Measurements from ENCODE around the gene ADAM17. TPM values are rescaled to one million over a fixed set of nuclear protein-coding genes. Genes with fewer than 3 reads are reported as not detected.

The ADAM17 gene
- total and polyA plus RNA-seq, 8 donors = 4.0 to 46.1 (median 16.8) TPM

DNA sequence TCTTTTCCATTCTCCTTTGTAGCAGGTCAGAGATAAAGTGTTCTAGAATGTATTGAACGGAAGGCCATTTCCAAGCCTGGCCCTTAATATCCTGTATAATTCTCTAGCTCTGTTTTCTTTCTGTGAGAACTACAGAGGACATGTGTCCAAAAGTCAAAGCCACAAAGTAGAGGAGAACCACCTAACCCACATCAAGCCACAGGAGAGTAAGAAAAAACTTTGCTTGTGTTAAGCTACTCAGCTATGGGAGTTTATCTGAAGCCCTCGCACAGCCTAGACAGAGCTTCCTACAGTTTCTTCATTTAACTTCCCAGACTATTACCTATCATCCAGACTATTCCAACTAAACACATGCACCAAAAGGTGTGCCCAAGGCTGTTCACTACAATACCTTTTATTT lies 22.0 kb downstream of the ADAM17 start:
- DNase-seq = no peak
- Histone ChIP-seq H3K27ac (no peak overlapping the region), H3K27me3 (no peaks in the 10 kb centered on the region), H3K36me3 (peaks cover 3 to 72% (median 59%) of the 10 kb centered on the region in 4 donors), H3K4me3 (no peak overlapping the region), H3K9me3 (no peaks in the 10 kb centered on the region), H3K4me1 (peaks cover 0 to 21% (median 2%) of the 10 kb centered on the region in 4 donors)
- 93 to 96% (median 95%) methylated on average over 2 of the region's 2 CpGs for WGBS, 5 donors
- intact Hi-C loops (cut with DNase I; ENCODE audit: low total_unique reads) = no loop called here
- TF ChIP-seq EP300 (IDR thresholded peaks at IDR 0.05) (no peak), POLR2A (IDR thresholded peaks at IDR 0.05) (no peak), CTCF (IDR thresholded peaks at IDR 0.05) (no peak), POLR2AphosphoS5 (IDR thresholded peaks at IDR 0.05) (no peak)

DNA sequence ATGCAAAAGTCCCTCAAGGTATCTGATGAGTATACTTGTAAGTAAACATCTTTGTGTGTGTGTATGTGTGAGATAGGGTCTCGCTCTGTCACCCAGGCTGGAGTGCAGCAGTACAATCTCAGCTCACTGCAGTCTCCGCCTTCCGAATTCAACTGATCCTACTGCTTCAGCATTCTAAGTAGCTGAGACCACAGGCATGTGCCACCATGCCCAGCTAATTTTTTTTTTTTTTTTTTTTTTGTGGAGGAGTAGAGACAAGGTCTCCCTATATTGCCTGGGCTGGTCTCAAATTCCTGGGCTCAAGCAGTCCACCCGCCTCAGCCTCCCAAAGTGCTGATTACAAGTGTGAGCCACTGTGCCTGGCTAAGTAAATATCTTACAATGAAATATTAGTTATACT lies 23.2 kb downstream of the ADAM17 start:
- H3K27me3 ChIP-seq = no peaks in the 10 kb centered on the region
- H3K36me3 ChIP-seq = peaks cover 12 to 78% (median 66%) of the 10 kb centered on the region in 4 donors
- no peaks in the 10 kb centered on the region for H3K9me3 ChIP-seq
- WGBS, 5 donors = 93 to 96% (median 95%) methylated on average over 4 of the region's 4 CpGs
- H3K27ac ChIP-seq = no peak overlapping the region
- no peak for DNase-seq
- peaks cover 0 to 23% (median 5%) of the 10 kb centered on the region in 4 donors for H3K4me1 ChIP-seq
- intact Hi-C loops (cut with DNase I; ENCODE audit: low total_unique reads) = no loop called here
- TF ChIP-seq EP300 (IDR thresholded peaks at IDR 0.05) (no peak), CTCF (IDR thresholded peaks at IDR 0.05) (no peak), POLR2AphosphoS5 (IDR thresholded peaks at IDR 0.05) (no peak), POLR2A (IDR thresholded peaks at IDR 0.05) (no peak)
- no peak overlapping the region for H3K4me3 ChIP-seq

DNA sequence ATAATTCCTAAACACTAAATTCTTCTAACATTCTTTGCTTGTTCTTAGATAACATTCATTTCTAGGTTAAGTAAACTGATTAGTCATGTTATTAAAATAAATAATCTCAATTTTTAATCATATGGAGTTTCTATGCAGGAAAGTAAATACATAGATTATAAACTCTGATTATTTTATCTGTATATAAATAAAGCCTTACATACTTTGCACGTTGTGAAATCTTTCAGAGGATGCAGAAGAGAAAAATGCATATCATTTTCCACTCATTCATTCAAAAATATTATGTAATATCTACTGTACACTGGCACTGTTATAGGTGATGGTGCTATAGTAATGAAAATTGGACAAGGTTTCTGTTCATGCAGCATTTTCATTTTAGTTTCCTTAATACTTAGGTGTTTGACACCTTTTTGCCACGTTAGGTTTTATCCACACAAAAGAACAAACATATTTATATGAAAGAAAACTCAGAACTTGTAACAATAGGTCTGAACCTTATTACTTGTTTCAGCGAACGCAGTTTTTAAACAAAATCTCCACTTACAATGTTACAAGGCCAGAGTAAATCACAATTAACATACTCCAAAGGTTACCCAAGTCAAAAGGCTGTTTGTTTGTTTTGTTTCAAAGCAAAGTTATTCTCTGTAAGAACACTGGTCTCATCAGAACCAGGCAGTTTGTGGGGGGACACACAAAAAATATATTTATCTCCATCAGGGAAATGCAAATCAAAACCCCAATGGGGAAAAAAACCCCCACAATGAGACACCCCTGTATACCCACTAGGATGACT lies 27.4 kb downstream of the ADAM17 start:
- no peak for DNase-seq
- H3K27ac ChIP-seq = no peak overlapping the region
- peaks cover 0 to 13% (median 5%) of the 10 kb centered on the region in 4 donors for H3K4me1 ChIP-seq
- TF ChIP-seq EP300 (IDR thresholded peaks at IDR 0.05) = no peak
- TF ChIP-seq POLR2A (IDR thresholded peaks at IDR 0.05) = no peak
- TF ChIP-seq CTCF (IDR thresholded peaks at IDR 0.05) = no peak
- TF ChIP-seq POLR2AphosphoS5 (IDR thresholded peaks at IDR 0.05) = no peak
- H3K36me3 ChIP-seq = peaks cover 20 to 91% (median 84%) of the 10 kb centered on the region in 4 donors
- no peak overlapping the region for H3K4me3 ChIP-seq
- no peaks in the 10 kb centered on the region for H3K9me3 ChIP-seq
- intact Hi-C loops (cut with DNase I; ENCODE audit: low total_unique reads) = no loop called here
- no peaks in the 10 kb centered on the region for H3K27me3 ChIP-seq
- WGBS, 5 donors = 52 to 76% (median 54%) methylated on average over 4 of the region's 4 CpGs

DNA sequence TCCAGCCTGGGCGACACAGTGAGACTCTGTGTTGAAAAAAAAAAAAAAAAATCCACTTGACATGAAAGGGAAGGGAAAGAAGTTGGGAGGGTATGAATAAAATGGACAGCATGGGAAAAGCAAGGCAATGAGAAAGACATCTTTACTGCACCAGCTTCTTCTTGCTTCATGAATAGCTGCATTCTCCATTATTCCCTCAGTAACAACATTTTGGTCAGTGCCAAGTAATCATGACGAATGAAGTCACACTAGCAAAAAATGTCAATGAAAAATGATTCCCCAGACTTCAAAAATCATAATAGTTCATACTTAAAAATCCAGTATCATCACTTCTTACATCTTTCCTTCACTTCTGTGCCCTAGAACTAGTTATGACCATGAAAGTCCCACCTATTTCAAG lies 30.4 kb downstream of the ADAM17 start:
- H3K27me3 ChIP-seq = no peaks in the 10 kb centered on the region
- TF ChIP-seq EP300 (IDR thresholded peaks at IDR 0.05) (no peak), POLR2A (IDR thresholded peaks at IDR 0.05) (no peak), CTCF (IDR thresholded peaks at IDR 0.05) (no peak)
- no peak overlapping the region for H3K27ac ChIP-seq
- peaks cover 0 to 13% (median 5%) of the 10 kb centered on the region in 4 donors for H3K4me1 ChIP-seq
- intact Hi-C loops (cut with DNase I; ENCODE audit: low total_unique reads) = no loop called here
- no peaks in the 10 kb centered on the region for H3K9me3 ChIP-seq
- 90 to 96% (median 95%) methylated on average over 2 of the region's 2 CpGs for WGBS, 5 donors
- no peak overlapping the region for H3K4me3 ChIP-seq
- DNase-seq = no peak
- H3K36me3 ChIP-seq = peaks cover 16 to 91% (median 80%) of the 10 kb centered on the region in 4 donors
